GM12878 (cell line): ENCODE measurements around the gene TMC8. TPM values are rescaled to one million over a fixed set of nuclear protein-coding genes. Genes with fewer than 3 reads are reported as not detected.
A peak's percentile ranks its signal among the peaks of the same experiment; 100 is the strongest.

ENCODE experiments used
- BMI1 ChIP-seq: fragments of 450-650 bp; IDR thresholded peaks from 2 replicates; pipeline ENCODE4 v1.6.1; 2016; ENCODE audit warnings: mild to moderate bottlenecking, moderate library complexity, borderline replicate concordance
- CBFB ChIP-seq: IDR thresholded peaks from 2 replicates; pipeline ENCODE4 v1.6.1; 2016; ENCODE audit warnings: antibody characterized with exemption, low read depth
- DPF2 ChIP-seq: fragments of 450-650 bp; IDR thresholded peaks from 2 replicates; pipeline ENCODE4 v1.6.1; 2017; ENCODE audit warnings: mild to moderate bottlenecking
- EED ChIP-seq: sonication (generic); IDR thresholded peaks from 2 replicates; pipeline ENCODE4 v1.6.1; 2016; ENCODE audit warnings: antibody characterized with exemption, low read depth
- ETV6 ChIP-seq, 2 experiments: fragments of 450-650 bp in 1 of 2; IDR thresholded peaks in 1 of 2; conservative IDR thresholded peaks in 1 of 2; 2 replicates each; pipeline ENCODE4 v1.6.1; 2014; ENCODE audit warnings: antibody characterized with exemption in 1 of 2, borderline replicate concordance in 1 of 2, low read depth in 1 of 2, mild to moderate bottlenecking in 1 of 2, moderate library complexity in 1 of 2
- EZH2 ChIP-seq: IDR thresholded peaks from 2 replicates; pipeline ENCODE4 v1.6.1; 2012; ENCODE audit warnings: low read depth, mild to moderate bottlenecking, control low read depth, inconsistent platforms, low read length, borderline replicate concordance; ENCODE audit not compliant: control insufficient read depth
- HDGF ChIP-seq: fragments of 450-650 bp; IDR thresholded peaks from 2 replicates; pipeline ENCODE4 v1.6.1; 2016; ENCODE audit warnings: antibody characterized with exemption
- IKZF1 ChIP-seq: fragments of 450-650 bp; conservative IDR thresholded peaks from 2 replicates; pipeline ENCODE4 v1.6.1; 2017; ENCODE audit warnings: antibody characterized with exemption, mild to moderate bottlenecking
- IKZF2 ChIP-seq, 2 experiments: fragments of 450-650 bp; IDR thresholded peaks; 2 replicates each; pipeline ENCODE4 v1.6.1; 2017; ENCODE audit warnings: mild to moderate bottlenecking in 2 of 2, moderate library complexity in 2 of 2
- MTA2 ChIP-seq: fragments of 450-650 bp; IDR thresholded peaks from 2 replicates; pipeline ENCODE4 v1.6.1; 2016; ENCODE audit warnings: low read depth, mild to moderate bottlenecking, moderate library complexity
- MYB ChIP-seq: fragments of 150-350 bp; IDR thresholded peaks from 2 replicates; pipeline ENCODE4 v1.6.1; 2014; ENCODE audit warnings: mild to moderate bottlenecking, low read depth, low read length, borderline replicate concordance
- NFYB ChIP-seq: IDR thresholded peaks from 2 replicates; pipeline ENCODE4 v1.6.1; 2011; ENCODE audit warnings: low read depth, mild to moderate bottlenecking, low read length, improper control_type of control experiment, moderate library complexity; ENCODE audit not compliant: insufficient read depth
- NR2C2 ChIP-seq: IDR thresholded peaks from 2 replicates; pipeline ENCODE4 v1.6.1; 2011; ENCODE audit warnings: borderline replicate concordance, low read depth; ENCODE audit not compliant: control insufficient read depth, insufficient read length
- NR2F1 ChIP-seq: fragments of 450-650 bp; conservative IDR thresholded peaks from 2 replicates; pipeline ENCODE4 v1.6.1; 2017; ENCODE audit warnings: mild to moderate bottlenecking
- STAT3 ChIP-seq: IDR thresholded peaks from 2 replicates; pipeline ENCODE4 v1.6.1; 2011; ENCODE audit warnings: low read depth, low read length, improper control_type of control experiment
- TCF12 ChIP-seq: IDR thresholded peaks from 2 replicates; pipeline ENCODE4 v1.6.1; 2011; ENCODE audit warnings: low read depth, mild to moderate bottlenecking, low read length
- ZBED1 ChIP-seq: IDR thresholded peaks from 2 replicates; pipeline ENCODE4 v1.6.1; 2016; ENCODE audit warnings: borderline replicate concordance
- ZNF207 ChIP-seq: fragments of 450-650 bp; IDR thresholded peaks from 2 replicates; pipeline ENCODE4 v1.6.1; 2014; ENCODE audit warnings: antibody characterized with exemption, mild to moderate bottlenecking, borderline replicate concordance
- ZNF687 ChIP-seq: fragments of 450-650 bp; IDR thresholded peaks from 2 replicates; pipeline ENCODE4 v1.6.1; 2017; ENCODE audit warnings: mild to moderate bottlenecking, moderate library complexity
- ZSCAN29 ChIP-seq: fragments of 450-650 bp; IDR thresholded peaks from 2 replicates; pipeline ENCODE4 v1.6.1; 2017; ENCODE audit warnings: mild to moderate bottlenecking, moderate library complexity
- polyA plus RNA-seq, 11 experiments: library from polyadenylated mRNA; depleted of rRNA in 4 of 11; unstranded in 6 of 11; stranded (reverse) in 5 of 11; fragments of >200 nt; fragmentation: Nextera tagmentation in 4 of 11; fragmentation: Illumina TruSeq in 1 of 11; extraction: Ambion mirVana in 4 of 11; extraction: Trizol in 1 of 11; gene quantifications; 1 replicate in 1 of 11; 2 replicates in 10 of 11; pipeline versions ENCODE4 v1.2.1 to v1.2.3, GENCODE V29; 2011 to 2016; ENCODE audit warnings: inconsistent platforms in 2 of 11, missing spikeins in 2 of 11, low read depth in 1 of 11
- total RNA-seq, 4 experiments: library from RNA; depleted of rRNA in 3 of 4; stranded (reverse); fragments of >200 nt in 3 of 4; fragmentation: Illumina TruSeq in 1 of 4; extraction: Trizol in 1 of 4; gene quantifications; 2 replicates each; pipeline versions ENCODE4 v1.2.1 to v1.2.3, GENCODE V29; 2013 to 2021
- TF ChIP-seq, protein P1 (sequence below): fragments of 150-350 bp; IDR thresholded peaks from 2 replicates; pipeline ENCODE4 v1.6.1; 2016; ENCODE audit warnings: low read depth, low read length
- TF ChIP-seq, protein P2 (sequence below): fragments of 450-650 bp; conservative IDR thresholded peaks from 2 replicates; pipeline ENCODE4 v1.6.1; 2017; ENCODE audit warnings: mild to moderate bottlenecking, moderate library complexity

The TMC8 gene
- total and polyA plus RNA-seq, 10 of the 15 experiments (the other 5 are each of a cell fraction or from before 2014, with no cell fraction given), result 2.7 to 128 (median 40.0) TPM

GRCh38 chr17:78148286-78149016, 17.9 kb downstream of the TMC8 start (continued):
- no peak for TF ChIP-seq ETV6 (conservative IDR thresholded peaks at IDR 0.05 in 1 of 2, IDR thresholded peaks at IDR 0.05 in 1 of 2; ENCODE audit: borderline replicate concordance in 1 of 2, low read depth in 1 of 2)
- peak; percentile 51; the same call in 1 of the 2 replicates for TF ChIP-seq ZNF687
- TF ChIP-seq MYB, result no peak
- 0 out of 2 replicates have a peak, but pooled peaks have one; percentile 24 for TF ChIP-seq TCF12
- no peak for TF ChIP-seq ZBED1
- no peak for TF ChIP-seq NR2C2
- TF ChIP-seq, protein P1, sequence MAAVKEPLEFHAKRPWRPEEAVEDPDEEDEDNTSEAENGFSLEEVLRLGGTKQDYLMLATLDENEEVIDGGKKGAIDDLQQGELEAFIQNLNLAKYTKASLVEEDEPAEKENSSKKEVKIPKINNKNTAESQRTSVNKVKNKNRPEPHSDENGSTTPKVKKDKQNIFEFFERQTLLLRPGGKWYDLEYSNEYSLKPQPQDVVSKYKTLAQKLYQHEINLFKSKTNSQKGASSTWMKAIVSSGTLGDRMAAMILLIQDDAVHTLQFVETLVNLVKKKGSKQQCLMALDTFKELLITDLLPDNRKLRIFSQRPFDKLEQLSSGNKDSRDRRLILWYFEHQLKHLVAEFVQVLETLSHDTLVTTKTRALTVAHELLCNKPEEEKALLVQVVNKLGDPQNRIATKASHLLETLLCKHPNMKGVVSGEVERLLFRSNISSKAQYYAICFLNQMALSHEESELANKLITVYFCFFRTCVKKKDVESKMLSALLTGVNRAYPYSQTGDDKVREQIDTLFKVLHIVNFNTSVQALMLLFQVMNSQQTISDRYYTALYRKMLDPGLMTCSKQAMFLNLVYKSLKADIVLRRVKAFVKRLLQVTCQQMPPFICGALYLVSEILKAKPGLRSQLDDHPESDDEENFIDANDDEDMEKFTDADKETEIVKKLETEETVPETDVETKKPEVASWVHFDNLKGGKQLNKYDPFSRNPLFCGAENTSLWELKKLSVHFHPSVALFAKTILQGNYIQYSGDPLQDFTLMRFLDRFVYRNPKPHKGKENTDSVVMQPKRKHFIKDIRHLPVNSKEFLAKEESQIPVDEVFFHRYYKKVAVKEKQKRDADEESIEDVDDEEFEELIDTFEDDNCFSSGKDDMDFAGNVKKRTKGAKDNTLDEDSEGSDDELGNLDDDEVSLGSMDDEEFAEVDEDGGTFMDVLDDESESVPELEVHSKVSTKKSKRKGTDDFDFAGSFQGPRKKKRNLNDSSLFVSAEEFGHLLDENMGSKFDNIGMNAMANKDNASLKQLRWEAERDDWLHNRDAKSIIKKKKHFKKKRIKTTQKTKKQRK, result no peak
- TF ChIP-seq IKZF2 (IDR thresholded peaks at IDR 0.05), result no peak
- TF ChIP-seq DPF2, result no peak
- TF ChIP-seq EED, result no peak
- no peak for TF ChIP-seq STAT3
- TF ChIP-seq CBFB, result no peak
- no peak for TF ChIP-seq ZSCAN29
- 0 out of 2 replicates have a peak, but pooled peaks have one; percentile 17 for TF ChIP-seq MTA2
- TF ChIP-seq BMI1, result no peak
- TF ChIP-seq, protein P2, sequence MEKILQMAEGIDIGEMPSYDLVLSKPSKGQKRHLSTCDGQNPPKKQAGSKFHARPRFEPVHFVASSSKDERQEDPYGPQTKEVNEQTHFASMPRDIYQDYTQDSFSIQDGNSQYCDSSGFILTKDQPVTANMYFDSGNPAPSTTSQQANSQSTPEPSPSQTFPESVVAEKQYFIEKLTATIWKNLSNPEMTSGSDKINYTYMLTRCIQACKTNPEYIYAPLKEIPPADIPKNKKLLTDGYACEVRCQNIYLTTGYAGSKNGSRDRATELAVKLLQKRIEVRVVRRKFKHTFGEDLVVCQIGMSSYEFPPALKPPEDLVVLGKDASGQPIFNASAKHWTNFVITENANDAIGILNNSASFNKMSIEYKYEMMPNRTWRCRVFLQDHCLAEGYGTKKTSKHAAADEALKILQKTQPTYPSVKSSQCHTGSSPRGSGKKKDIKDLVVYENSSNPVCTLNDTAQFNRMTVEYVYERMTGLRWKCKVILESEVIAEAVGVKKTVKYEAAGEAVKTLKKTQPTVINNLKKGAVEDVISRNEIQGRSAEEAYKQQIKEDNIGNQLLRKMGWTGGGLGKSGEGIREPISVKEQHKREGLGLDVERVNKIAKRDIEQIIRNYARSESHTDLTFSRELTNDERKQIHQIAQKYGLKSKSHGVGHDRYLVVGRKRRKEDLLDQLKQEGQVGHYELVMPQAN, result no peak
- TF ChIP-seq IKZF1, result peak; percentile 25
- peak; percentile 70; the same call in 1 of the 2 replicates for TF ChIP-seq NR2F1
- peak; percentile 80 for TF ChIP-seq HDGF
- TF ChIP-seq EZH2, result no peak
- no peak for TF ChIP-seq NFYB
- TF ChIP-seq ZNF207, result no peak
